ENCODE data around the gene KRTAP10-10. TPM values are rescaled to one million over a fixed set of nuclear protein-coding genes. Genes with fewer than 3 reads are reported as not detected.

KRTAP10-10 gene
- total RNA-seq, 4 donors from 2014 or later = not detected

Small RNAs within 50 kb of the gene (small RNA-seq; reads per million reads assigned to genes)
- 0 reads per million in 4 donors for gene KRTAP12-6P

Other genes with a start within 250 kb of the KRTAP10-10 start
- 1 to 10 TPM; 2.7 to 8.3 (median 6.7) TPM for gene LRRC3, start 181.8 kb upstream of the KRTAP10-10 start, total RNA-seq
- gene KRTAP10-1, start 97.2 kb upstream of the KRTAP10-10 start, total RNA-seq = not detected
- not detected for gene KRTAP10-2, start 85.9 kb upstream of the KRTAP10-10 start, total RNA-seq
- not detected for gene KRTAP10-3, start 78.6 kb upstream of the KRTAP10-10 start, total RNA-seq
- not detected for gene KRTAP10-4, start 63.6 kb upstream of the KRTAP10-10 start, total RNA-seq
- not detected for gene KRTAP10-5, start 56.8 kb upstream of the KRTAP10-10 start, total RNA-seq
- not detected for gene KRTAP10-6, start 44.9 kb upstream of the KRTAP10-10 start, total RNA-seq
- not detected for gene KRTAP10-7, start 36.8 kb upstream of the KRTAP10-10 start, total RNA-seq
- not detected for gene KRTAP10-8, start 25.3 kb upstream of the KRTAP10-10 start, total RNA-seq
- gene KRTAP10-9, start 10.3 kb upstream of the KRTAP10-10 start, total RNA-seq = not detected
- gene KRTAP10-11, start 9.1 kb downstream of the KRTAP10-10 start, total RNA-seq = not detected
- gene KRTAP12-4, start 17.3 kb downstream of the KRTAP10-10 start, total RNA-seq = not detected
- gene KRTAP12-3, start 20.6 kb downstream of the KRTAP10-10 start, total RNA-seq = not detected
- not detected for gene KRTAP12-2, start 29.6 kb downstream of the KRTAP10-10 start, total RNA-seq
- gene KRTAP12-1, start 44.8 kb downstream of the KRTAP10-10 start, total RNA-seq = not detected
- gene KRTAP10-12, start 59.8 kb downstream of the KRTAP10-10 start, total RNA-seq = not detected
- gene TSPEAR, start 74.2 kb downstream of the KRTAP10-10 start, total RNA-seq = not detected
- gene UBE2G2, start 164.5 kb downstream of the KRTAP10-10 start, total RNA-seq = 10 to 100 TPM; 48.3 to 93.4 (median 83.9) TPM
- gene SUMO3, start 180.7 kb downstream of the KRTAP10-10 start, total RNA-seq = 10 to 100 TPM; 41.7 to 56.2 (median 53.7) TPM
- gene PTTG1IP, start 236.3 kb downstream of the KRTAP10-10 start, total RNA-seq = 100 to 1,000 TPM; 217 to 419 (median 313) TPM

All from gastroesophageal sphincter (tissue), 4 donors.